HG03108 (cell line): ENCODE data around the gene FIBCD1.
"Not testable (repeated sequence)": the region's sequence is repeated elsewhere in the genome, so short reads cannot be mapped to it uniquely, and the experiment has no call there.

Experiments used
- ATAC-seq: cut with Tn5 transposase; IDR thresholded peaks from one replicate; pipeline ENCODE4 v1.9.1; 2021; ENCODE audit warnings: moderate library complexity; ENCODE audit not compliant: unreplicated experiment

The FIBCD1 gene

DNA sequence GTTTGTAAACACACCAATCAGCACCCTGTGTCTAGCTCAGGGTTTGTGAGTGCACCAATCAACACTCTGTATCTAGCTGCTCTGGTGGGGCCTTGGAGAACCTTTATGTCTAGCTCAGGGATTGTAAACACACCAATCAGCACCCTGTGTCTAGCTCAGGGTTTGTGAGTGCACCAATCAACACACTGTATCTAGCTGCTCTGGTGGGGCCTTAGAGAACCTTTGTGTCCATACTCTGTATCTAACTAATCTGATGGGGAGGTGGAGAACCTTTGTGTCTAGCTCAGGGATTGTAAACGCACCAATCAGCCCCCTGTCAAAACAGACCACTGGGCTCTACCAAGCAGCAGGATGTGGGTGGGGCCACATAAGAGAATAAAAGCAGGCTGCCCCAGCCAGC lies 28.4 kb downstream of the FIBCD1 start:
- not testable (repeated sequence) for ATAC-seq

DNA sequence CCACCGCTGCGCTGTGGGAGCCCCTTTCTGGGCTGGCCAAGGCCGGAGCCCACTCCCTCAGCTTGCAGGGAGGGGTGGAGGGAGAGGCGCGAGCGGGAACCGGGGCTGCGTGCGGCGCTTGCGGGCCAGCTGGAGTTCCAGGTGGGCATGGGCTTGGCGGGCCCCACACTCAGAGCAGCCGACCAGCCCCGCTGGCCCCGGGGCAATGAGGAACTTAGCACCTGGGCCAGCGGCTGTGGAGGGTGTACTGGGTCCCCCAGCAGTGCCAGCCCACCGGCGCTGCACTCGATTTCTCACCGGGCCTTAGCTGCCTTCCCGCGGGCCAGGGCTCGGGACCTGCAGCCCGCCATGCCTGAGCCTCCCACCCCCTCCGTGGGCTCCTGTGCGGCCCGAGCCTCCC lies 29.0 kb downstream of the FIBCD1 start:
- ATAC-seq, result not testable (repeated sequence)

DNA sequence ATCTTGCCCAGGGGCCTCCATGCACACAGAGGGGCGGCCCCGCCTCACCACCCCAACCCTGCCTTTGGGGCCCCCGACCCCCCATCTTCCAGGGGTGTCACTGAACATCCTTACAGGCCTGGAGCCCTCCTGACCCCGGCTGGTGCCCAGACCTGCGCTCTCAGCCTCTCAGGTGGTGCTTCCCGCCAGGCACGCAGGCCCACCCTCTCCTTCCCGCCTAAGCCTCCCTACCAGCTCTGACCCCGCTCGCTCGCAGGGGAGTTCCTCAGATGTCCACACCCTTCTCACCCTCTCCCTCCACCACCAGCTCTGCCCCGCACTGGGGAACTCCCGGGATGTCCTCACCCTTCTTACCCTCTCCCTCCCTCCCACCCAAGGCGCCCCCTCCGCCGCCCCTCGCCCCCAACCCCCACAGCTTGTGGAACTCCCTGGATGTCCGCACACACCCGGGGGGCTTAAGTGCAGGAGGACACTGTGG lies 30.1 kb downstream of the FIBCD1 start:
- no peak for ATAC-seq

DNA sequence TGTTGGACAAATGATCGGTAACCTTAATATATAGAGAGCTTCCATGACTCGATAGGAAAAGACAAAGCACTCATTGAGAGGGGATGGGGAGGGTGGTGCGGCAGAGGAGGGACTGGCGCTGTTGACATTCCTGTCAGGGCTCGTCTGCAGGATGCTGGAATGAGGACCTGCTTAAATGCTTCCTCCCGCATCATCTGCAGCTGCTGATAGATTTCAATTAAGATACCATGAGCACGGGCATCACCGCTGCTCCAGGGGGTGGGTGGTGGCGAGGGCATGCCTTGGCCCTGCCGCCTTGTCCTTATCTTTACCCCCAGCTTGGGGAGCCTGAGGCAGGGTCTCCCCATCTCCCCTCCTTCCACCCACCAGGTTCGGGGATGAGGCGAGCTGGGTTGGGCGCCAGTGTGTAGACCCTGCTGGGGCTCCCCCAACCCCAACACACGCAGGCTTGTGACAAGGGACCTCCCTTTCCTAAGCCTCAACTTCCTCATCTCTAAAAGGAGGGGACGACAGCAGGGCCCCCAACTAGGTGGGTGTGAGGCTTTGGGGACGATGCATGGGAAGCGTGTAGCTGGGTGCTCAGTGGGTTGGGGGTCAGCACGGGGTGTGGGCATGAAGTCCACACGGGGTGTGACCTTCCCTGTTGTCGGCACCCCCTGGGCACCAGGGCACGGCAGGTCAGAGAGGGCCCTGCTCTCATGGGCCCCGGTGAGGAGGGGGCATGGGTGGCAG lies 30.7 kb downstream of the FIBCD1 start:
- ATAC-seq, result no peak

DNA sequence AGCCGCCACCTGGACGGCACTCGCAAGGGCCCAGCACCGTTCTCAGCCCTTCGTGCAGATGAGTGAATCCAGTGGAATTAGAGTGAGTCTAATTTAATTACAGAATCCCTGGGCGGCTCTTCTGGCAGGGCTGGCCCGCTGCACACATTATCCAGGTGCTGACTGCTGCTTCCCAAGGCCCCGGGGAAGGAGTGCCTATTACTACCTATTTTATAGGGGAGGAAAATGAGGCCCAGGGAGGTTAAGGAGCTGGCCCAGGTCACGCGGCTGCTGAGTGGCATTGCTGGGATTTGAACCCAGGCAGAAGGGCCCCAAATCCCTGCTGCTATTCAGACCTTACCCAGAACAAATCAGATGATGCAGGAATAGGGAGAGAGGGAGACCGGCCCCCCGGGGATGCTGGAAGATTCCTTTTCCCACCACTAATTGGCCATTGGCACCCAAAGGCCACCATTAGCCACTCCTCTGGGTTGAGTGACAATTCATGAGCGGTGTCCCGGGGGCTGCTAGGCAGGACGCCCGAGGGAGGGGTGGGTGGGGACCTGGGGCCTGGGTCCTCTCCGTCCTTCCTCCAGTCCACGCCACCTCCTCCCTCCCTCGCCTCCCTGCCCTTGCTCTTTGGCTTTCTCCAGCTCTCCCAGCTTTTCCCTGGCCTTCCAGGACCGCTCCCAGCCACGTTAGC lies 32.2 kb downstream of the FIBCD1 start:
- ATAC-seq, result no peak

DNA sequence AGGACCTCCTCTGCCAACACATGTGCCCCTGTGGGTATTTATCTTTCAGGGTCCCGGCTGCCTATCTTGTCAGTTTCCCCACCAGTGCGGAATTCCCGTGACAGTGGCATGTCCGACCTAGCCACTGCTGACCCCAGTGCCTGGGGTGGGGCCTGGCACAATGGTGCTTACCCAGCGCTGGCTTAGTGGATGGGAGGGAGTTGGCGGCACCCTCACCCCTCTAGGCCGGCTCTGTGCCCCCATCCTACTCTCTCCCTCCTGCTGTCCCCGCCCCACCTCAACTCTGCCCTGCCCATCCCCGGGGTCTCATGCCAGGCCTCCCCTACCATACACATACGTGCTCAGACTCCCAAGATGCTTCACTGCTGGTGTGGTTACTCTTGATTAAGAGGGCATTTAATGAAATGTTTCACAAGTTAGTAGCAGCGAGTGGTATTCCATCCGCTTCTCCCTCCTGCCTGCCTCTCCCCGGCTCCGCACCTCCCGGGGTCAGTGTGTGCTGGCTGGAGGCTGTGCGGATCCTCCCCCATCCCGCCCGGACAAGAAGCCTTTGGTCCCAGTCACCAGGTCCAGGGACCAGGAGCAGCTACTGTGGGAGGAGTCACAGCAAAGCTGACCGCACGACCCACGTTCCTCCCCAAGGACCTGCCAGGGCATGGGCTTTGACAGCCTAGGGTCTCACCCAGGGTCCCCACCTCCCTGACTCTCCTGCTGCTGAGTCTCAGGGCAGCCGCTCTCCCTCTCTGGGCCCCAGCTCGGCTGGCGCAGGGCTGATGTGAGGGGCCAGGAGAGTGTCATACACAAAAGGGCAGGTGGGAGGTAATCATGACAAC lies 32.9 kb downstream of the FIBCD1 start:
- no peak for ATAC-seq

DNA sequence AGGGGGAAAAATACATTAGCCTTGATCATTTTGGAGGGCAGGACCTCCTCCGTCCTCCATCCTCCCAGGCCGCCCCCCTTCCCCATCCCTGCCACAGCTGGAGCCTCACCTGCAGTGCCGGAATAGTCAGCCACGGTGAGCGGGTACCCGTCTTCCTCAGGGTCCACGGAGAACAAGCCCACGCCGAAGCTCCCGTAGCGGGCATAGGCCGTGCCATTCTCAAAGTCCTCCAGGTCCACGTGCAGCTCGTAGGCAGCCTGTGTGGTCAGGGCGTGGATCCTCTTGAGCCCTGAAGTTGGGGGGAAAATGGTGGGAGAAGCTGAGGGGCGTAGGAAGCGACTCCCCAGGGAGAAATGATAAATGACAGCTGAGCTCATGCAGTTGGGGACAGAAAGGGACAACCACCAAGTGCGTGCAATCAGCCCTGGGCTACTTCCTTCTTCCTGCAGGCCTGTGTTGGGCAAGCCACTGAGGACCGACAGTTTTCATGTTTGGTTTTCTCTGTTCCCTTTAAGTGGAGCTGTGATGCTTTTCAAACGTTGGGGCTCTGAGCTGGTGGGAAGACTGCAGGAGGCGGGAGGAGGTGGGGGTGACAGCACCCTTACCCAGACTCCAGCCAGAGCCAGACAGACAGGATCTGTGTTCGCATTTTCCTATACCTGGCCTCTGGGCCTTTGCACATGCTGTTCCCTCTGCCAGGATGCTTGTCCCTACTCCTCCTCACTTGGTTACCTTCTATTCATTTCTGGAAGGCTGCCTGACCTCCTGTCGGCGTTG lies 33.7 kb downstream of the FIBCD1 start:
- no peak for ATAC-seq

DNA sequence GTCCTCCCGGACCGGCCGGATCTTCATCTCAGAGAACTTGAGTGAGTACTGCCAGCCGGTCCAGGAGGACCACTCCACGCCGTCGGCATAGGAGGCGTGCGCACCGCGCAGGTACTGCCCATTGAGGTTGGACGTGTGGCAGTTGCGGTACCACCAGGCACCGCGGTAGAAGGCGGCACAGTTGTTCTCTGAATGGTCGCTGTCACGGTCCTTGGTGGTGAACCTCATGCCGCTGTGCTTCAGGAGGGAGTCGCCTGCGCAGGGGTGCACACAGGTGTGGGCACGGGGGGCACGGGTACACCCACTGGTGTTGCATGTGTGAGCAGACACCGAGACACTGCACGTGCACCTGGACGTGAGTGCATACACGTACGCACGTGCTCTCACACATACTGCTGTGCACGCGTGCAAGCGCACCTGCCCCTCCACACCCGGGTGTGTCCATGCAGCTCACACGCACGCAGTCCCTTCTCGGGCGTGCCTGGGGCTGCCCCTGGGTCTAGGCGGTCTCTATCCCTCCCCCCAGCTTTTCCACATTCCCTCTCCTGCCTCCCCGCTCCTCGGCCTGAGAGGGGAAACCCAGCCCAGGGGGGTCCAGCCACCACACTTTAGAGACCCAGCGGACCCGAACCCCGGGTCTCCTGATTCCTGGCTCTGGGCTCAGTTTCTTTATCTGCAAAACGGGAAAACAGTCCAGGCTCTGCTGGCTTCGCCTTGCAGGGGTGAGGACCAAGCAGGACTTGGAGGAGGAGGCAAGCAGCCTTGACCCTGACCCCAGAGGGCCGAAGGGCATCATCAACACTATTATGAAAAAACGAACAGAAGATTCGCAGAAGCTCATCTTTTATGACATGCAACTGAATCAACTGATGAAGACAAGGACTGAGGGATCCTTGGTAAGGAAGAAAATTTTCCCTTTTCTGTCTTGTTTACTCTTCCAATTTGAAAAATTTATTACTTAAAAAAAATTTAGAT lies 34.7 kb downstream of the FIBCD1 start:
- ATAC-seq, result no peak

DNA sequence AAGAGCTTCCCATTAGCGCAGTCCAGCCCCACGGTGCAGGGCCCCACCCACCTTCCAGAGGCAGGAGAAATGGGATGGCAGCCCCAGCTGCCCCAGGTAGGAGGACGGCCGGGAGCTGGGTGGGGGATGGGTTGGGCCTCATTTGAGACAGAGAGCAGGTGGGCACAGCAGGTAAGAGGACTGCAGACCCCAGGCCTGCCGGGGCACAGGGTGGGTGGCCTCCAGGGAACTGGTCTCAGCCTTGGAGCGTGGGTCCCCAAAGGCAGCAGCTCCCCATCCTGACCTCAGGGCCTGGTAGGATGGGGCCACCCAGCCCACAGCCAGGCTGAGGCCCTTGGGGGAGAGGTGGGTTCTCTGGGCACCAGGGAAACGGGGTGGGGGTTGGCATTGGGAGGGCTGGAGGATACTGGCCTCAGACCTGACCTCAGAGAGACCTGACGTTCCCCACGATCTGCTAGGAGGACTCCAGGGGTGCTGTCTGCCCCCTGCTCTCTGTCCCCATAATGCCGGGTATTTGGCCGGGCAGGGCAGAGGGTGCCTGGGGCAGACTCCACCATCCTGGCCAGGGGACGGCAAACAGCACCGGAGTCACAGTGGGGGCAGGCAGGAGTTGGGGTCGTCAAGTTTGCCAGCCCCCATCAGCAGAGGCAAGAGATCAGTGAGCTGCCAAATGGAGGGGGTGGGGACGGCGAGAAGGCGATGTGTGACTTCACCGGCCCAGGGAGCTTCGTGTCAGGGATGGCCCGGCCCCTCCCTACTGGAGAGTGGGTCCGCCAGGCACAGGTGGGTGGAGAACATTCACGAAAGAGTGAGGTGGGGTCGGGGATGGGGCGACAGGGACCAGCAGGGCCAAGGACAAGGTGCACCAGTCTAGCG lies 35.6 kb downstream of the FIBCD1 start:
- no peak for ATAC-seq

DNA sequence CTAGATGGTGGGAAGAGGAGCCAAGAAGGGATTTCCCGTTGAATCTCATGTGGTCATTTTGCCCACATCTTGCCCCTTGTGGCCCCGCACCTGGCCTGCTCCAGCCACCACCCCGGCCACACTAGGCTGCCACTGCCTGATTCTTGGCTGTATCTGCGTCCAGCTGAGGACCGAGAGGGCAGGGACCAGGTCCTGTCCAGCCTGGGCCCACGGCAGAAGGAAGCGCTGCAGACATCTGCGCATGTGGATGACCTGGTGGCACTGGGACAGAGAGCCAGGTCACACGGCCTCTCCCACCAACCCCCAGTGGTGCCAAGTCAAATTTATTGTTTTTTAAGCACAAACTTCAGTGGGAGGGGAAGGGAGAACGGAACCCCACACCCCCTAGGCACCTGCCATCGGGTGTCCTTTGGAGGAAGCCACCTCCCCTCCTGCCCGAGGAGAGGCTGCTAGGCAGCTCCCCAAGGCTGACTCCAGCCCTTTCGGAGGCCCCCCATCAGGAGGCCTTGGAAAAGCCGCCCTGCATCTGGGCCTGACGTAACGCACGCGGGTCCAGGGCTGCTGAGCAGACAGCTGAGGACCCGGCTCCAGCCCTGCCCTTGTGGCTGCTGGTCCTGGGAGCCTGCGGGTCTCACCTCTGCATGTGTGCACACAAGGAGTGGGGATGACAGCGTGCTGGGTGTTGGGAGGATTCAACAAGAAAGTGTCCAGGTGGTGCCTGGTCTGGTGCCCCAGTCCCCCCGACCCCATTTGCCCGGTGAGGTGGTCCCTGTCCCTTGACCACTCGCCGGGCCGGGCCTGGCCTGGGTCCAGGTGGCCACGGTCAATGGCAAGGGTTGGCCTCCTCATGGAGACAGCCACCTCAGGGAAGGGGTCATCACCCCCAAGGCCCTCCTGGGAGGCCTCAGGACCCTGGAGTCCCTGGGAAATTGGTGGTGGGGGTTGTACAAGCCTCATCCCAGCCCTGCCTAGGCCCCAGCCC lies 36.6 kb downstream of the FIBCD1 start:
- ATAC-seq, result no peak

DNA sequence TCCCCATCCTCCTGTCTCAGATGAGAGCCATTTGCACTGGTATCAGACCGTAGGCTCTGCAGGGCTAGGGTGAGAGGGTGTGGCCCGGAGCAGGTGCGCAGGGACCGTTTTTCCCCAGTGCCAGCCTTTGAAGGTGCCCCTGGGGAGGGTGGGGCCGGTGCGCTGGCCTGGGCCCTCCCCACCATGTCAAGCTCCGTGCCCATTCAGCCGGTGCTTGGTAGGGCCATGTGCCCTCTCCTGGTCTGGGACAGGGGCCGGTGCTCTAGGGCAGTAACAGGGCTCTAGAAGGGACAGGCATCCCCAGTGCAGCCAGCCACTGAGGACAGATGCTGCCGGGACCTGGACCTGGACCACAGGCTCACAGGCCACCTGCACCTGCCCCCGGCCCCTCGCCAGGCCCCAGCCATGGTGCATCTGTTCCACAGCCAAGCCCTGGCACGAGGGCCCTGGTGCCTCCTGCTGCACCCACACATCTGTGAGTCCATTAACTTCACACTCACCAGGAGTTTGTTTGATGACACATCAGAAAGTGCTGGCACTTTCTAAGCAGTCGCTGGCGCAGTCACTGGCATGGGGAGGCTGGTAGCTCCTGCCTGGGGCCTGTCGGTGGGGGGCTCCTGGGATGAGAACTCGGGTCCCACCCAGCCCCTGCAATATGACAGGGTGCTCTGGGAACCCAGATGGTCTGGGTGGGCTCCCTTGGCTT lies 37.4 kb downstream of the FIBCD1 start:
- no peak for ATAC-seq

DNA sequence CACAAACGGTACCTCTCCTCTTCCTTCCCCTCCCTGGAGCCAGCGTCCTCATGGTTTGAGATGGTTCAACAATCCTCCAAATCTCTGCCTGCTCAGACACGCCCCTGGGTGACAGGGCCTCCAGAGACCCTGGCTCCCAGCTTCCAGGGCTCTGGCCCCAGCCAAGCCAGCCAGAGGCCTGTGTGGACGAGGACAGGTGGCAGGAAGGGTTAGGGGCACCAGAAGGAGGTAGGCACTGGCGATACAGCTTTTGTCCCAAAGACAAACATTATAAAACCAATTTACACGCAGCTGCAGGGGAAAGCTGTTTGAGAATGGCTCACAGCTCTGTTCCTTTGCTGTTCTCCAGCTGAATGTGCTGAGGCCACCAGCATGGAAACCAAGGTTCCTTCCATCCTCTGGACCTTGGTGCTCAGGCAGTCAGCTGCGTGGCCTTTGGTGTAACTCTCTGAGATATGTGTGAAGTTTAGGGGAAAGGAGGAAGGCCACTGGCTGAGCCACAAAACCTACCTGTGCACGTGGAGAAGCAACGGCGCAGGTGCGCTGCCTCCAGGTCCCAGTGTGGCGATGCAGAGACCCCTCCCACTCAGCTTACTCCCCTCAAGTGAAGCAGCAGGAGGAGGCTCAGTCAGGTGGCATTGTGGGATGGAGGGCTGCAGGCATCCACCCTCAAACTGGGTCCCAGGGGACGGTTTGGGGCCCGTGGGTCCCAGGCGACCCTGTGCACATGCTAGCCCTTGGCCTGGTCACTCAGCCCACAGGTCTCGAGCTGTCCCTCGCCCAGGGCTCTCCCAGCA lies 38.1 kb downstream of the FIBCD1 start:
- no peak for ATAC-seq

DNA sequence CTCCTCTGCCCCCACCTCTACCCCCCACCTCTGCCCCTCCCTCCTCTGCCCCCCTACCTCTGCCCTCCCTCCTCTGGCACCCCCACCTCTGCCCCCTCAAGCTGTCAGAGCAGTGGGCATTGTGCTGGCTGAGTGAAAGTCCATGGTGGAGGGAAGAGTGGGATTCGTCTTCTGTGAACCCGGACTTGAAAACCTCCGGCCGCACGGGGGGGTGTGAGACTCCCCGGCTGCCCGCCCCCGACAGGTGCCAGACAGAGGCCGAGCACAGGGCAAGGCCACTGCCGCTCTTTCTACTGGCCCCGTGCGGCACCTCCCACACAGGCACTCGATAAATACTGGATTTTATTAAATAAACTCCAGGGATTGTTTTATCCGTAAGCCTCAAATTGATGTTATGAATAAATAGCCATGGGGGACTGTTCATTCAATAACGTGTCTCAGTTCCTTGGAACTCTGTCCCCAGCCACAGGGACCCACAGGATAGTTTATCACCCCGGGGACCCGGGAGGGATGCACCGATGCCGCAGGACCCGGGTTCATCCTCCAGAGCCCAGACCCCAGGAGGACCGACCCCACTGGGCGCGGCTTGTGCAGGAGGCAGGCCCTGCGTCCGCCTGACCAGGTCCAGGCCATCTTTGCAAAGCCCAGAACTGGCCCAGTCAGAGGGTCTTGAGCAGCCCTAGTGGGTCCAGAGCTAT lies 39.8 kb downstream of the FIBCD1 start:
- ATAC-seq, result no peak

DNA sequence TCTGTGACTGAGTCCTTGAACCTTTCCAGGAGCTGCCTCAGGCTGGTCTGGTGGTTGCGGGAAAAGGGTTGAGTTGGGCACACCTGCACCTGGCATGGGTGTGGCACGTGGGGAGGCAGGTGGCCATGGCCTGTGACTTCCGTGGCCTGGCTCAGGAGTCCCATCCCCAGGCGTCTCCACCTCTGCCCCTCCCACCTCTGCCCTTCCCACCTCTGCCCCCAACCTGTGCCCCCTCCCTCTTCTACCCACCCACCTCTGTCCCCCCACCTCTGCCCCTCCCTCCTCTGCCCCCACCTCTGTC lies 40.5 kb downstream of the FIBCD1 start:
- no peak for ATAC-seq

DNA sequence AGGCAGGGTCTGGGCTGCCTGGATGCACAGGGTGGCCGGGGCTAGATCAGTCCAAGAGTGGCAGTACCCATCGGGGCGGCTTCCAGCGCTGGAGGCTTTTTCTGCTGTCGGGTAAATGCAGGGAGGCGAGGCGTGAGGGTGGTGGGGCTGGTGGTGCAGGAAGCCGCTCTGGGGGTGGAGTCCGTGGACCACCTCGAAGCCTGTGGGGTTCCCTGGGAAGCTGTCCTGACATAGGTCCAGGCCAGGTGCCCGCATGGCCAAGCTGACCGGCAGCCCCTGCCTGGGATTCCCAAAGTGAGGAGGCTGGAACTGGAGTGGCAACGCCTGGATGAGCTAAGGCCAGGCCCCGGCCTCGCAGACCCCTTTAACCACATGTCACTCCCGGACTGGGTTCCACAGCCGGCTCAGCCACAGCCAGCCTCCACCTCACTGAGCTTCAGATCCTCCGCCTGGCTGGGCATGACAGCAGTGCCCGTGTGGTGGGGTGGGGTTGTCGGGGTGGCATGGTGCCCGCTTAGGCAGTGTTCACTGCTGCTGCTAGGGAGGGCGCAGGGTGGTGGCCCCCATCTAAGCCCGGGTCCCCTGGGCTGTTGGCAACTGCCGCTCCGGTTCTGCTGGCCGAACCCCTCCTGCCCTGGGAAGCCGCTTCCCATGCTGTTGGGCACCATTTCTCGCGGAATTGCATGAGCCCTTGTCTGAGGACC lies 41.0 kb downstream of the FIBCD1 start:
- ATAC-seq, result no peak
